Measurements from ENCODE around the gene TMEM140.
A peak's percentile ranks its signal among the peaks of the same experiment; 100 is the strongest.
"Not testable (repeated sequence)": the region's sequence is repeated elsewhere in the genome, so short reads cannot be mapped to it uniquely, and the experiment has no call there.

TMEM140 gene

DNA sequence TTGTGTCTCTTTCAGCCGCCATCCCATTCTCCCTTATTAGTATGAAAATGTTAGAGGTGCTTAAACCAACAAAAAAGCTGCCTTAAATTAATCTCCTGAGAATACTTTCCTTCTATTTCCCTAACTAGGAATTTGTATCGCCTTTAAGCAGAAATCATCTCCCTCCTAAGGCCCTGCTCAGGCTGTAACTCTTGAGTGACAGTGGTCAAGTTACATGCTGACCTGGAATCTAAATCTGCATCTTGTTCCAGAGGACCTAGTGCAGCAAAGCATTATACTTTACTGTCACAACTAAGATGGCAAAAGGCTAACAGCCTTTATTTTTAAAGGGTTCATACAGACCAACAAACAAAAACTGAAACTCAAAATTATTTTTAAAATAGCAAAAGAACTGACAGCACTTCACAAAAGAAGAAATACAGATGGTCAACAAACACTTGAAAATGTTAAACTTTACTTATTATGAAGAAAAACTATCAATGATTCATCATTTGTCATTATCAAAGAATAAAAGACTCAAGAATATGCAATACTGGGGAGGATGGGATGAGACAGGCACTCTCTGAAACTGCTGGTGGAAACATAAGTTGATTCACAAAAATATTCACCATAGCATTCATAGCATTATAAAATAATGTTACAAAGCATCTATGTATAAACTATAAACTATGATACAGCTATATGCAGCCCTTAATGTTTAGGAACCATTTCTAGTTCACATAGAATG lies 11.7 kb downstream of the TMEM140 start:
- DNase-seq = no peak

DNA sequence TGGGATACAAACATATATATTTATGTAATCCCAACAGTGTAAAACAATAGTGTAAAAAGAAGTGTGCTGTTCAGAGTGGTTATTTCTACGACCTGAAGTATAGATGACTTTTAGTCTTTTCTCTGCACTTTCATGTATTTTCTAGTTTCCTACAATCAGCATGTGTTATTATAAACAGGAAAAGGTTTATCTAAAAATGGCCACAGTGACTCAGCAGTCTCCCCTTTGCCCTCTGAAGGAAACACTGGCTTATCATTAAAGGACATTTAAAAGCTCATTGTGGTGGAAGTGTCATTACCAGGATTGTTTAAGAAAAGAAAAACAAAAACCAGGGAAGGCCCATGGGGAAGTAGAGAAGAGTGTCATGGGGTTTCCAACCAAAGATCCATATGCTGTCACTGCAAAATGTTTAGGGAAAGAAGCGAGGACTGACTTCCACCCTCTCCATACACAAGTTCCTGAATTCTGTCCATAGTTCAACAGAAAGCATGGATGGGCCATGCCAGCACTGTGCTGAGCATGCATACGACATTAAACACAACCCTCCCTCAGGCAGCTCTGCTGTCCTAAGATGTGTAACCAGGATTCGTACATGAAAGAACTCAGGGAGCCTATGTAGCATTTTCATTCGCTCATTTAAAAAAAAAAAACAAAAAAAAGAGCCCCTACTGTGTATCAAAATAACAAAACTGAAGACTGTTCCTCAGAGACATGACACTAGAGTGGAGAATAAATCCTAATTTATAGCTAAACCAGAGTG lies 12.4 kb downstream of the TMEM140 start:
- DNase-seq = no peak

DNA sequence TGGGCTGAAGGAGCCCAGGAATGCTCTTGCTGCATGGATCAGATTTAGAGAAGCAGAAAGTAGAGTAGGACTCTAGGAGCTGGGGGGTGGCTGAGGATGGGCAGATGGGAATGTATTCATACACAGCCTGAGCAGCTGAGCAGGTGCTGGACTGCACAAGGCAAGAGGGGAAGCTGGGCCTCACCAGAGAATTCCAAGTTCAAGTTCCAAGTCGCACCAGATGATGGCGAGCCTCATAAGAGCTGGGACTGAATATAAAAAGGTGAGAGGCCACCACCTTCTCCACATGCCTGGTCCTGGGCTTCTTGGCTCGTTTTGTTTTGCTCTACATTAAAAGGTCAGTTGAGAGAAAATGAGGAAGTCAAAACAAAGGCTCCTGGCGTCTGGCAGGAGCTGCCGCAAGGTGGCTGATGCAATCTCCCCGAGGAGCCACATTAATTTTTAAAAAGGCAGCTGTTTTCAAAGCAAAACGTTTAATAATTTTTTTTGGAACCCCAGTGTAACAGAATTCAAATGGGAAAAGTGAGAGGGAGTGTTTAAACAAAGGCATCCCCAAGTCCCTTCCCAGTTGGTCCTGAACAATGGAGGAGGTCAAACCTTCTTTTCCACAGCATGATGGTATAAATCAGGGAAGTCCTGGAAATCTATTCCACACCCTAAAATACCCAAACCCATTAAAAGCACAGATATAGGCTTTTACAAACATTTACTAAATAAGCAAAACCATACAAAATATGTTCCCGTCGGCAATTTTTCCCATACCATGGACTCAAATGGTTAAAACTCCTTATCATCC lies 13.2 kb downstream of the TMEM140 start:
- DNase-seq = no peak

DNA sequence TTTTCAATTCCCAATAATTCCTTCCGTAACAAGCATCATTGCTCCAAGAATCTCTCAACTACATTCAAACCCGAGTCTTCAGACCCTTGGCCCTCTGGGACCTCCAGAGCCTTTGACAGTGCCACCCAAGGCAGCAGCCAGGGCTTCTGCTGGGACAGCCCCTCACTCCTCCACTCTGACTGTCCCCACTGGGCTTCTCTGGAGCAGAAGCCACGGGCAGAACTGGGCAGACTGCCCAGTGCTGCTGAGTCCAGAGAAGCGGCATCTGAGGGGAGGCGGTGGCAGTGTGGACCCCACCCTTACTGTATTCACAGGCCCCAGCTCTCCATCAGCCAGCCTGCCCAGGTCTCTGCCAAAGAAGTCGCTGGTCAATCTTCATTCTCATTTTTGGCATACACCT lies 13.8 kb downstream of the TMEM140 start:
- DNase-seq = no peak

DNA sequence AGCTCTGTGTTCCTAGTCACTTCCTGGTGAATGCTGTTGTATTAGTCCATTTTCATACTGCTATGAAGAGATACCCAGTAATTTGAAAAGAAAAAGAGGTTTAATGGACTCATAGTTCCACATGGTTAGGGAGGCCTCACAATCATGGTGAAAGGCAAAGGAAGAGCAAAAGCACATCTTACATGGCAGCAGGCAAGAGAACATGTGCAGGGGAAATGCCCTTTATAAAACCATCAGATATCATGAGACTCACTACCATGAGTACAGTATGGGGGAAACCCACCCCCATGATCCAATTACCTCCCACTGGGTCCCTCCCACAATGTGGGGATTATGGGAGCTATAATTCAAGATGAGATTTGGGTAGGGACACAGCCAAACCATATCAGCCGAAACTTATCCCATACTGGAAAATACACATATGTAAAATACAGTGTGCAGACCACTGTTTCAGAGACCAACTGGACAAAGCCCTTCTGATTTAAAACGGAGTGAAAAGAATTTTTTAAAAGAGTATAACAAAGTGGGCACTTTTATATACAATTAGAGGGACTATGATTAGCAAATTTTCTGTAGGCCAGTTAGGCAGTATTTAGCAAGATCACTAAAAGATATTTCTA lies 14.6 kb downstream of the TMEM140 start:
- DNase-seq = no peak

DNA sequence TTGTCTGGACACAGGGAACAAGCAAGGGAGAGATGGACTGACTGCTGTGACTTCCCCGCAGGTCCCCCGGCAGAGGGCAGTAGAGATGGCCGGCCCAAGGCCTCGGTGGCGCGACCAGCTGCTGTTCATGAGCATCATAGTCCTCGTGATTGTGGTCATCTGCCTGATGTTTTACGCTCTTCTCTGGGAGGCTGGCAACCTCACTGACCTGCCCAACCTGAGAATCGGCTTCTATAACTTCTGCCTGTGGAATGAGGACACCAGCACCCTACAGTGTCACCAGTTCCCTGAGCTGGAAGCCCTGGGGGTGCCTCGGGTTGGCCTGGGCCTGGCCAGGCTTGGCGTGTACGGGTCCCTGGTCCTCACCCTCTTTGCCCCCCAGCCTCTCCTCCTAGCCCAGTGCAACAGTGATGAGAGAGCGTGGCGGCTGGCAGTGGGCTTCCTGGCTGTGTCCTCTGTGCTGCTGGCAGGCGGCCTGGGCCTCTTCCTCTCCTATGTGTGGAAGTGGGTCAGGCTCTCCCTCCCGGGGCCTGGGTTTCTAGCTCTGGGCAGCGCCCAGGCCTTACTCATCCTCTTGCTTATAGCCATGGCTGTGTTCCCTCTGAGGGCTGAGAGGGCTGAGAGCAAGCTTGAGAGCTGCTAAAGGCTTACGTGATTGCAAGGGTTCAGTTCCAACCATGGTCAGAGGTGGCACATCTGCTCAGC lies 16.6 kb downstream of the TMEM140 start:
- no peak for DNase-seq

DNA sequence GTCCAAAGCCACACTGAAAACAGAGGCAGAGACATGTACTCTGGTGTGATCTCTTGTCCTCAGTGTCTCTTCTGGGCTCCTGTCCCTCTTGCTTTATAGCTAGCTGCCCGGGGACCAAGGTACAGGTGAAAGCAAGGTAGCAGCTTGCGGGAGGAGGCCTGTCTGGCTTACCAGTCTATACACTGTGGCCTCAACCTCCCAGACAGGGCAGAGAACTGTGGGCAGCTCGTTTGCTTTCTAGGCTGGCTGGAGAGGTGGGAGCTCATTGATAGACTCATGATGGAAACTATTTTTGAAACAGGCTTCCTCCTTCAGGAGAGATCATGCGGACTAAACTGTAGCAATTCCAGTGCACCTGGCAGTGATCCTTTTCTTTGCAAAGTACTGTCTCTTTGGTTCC lies 18.0 kb downstream of the TMEM140 start:
- DNase-seq = no peak

DNA sequence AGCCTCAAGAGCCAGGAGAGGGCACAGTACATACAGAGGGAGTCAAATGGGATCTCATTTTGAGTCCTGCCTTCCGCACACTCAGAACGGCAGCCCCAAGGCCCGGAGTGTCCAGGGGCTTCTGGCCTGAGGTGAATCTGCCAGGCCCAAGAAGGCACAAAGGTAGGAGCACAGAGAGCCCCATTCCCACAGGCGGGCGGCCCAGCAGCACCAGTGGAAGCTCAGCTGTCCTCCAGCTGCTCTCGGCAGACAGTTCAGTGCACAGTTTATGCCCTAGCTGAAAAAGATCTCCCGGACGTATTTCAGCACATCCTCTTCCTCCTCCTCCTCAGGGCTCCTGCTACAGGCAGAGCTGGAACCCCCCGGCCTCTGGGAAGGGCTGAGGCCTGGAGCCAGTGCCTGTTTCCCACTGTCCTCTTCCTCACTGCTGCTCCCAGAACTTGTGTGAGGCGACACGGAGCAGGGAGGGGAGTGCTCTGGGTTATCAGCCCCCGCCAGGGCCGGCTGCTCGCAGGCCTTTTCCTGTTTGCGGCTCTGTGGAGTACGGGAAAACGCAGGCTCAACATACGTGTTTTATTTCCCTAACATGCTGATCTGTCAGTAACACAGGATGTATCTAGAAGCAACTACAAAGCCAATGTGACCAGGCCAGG lies 18.6 kb downstream of the TMEM140 start:
- no peak for DNase-seq

DNA sequence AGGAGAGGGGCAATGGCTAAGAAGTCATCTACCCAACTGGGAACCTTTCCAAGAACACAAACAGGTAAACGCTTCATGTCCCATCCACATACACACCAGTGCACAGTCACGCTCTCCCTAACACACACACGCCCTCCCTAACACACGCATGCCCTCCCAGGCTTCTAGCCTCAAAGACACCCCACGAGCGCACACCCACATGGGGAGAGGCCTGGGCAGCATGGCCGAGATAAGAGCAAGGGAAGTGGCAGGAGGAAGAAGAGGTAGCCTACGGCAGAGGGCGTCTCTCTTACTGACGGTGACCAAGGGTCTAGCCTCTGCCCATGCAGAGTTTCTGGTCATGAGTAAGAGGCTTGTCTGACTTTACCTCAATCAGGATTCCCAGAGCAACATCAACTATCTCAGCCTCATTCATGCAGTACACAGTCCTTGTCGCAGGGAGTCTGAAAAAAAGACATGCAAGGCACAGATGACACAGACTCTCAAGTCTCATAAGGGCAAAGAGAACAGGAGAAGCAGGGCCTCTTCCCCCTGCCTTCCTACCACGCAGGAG lies 19.6 kb downstream of the TMEM140 start:
- DNase-seq = no peak

DNA sequence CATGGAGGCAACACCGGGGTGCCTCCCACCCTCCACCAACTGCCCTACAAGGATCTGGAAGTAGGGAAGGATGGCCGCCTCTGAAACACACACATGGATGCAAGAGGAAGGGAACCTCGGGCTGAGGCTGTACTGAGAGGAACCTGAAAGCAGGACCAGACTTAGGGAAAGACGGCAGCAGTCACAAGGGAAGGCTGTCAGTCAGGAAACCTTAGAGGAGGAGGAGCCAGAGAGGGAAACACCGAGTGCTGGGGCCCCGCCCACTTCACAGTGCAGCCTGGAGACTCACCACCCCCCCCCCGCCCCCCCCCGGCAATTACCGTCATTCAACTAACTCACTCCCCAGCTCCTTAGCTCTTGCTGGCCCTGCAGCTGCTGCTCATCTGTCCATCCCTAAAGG lies 20.1 kb downstream of the TMEM140 start:
- DNase-seq = no peak

DNA sequence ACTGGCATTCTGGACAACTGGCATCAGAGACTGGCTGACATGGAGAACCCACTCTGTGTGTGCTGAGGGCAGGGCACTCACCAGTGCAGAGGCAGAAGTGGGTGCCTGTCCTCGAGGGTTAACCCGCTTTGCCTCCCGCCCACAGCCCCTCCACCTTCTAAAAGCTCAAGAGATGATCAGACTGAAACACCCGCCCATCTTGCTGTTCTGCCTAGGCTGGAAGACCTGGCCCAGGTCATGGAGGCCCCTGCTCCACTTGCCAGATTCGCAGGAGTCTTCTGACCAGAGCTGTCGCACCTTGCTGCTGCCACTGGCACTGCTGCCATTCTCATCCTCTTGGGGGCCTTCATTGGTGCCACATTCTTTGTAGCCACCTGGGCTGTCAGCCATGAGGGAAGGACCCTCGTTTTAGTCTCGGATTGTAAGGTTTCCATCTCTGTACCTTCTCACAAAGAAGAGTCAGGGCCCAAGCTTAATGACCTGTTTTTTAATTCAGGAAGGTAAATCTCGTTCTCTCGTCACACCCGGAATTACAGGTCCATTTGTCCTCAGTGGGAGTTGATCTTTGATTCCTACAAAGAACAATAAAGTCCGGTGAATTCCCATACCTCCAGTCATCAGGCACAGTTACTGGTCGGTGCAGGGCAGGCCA lies 20.7 kb downstream of the TMEM140 start:
- DNase-seq = no peak

DNA sequence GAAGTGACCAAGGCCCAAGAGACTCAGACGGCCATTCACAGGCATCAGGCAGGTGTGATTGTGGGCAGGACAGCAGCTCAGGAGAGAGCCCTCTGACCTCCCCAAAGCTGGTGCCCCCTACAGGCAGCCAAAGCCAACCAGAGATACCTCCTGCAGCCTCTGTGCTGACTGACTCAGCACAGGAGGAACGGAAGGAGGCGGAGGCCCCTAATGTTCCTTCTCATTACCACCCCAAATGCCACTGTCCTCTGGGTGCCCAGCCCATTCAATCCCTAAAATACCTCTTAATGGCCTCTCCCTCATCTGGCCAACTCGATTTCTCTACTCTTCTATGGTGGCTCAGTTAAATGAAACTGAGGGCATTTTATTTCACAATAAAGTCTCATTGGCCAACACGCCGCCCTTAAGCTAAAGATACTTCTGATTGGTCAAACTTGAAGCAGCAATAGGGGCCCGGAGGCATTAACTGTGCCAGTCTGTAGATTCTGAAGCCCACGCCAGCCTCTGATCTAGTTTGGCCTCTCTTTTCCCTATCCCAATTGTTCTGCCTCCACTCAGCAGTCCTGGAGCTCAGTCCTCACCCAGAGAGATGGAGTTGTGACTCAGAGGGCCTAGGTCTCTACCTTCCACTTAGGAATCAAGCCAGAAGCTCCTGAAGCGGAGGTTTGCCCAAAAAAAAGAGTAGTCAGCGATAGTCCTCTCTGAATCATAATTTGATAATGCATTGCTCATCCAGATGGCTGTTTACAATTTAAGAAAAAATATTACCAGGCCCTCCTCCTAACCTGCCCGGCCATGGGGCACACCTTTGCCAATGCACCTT lies 21.5 kb downstream of the TMEM140 start:
- no peak for DNase-seq

DNA sequence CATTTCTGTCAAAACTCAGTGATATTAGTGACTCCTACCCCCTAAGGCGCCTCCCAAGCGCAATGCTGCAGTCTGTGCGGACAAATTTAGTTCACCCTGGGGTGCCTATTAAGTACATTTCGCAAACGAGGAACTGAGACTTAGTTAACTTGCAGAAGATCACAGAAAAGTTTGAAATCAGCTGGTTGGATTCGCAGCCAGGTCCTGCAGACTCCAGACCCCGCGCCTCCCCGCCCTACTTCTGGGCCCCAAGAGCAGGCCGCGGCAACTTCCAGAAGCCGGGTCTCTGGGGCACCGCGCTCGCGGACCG lies 22.0 kb downstream of the TMEM140 start:
- DNase-seq = no peak

DNA sequence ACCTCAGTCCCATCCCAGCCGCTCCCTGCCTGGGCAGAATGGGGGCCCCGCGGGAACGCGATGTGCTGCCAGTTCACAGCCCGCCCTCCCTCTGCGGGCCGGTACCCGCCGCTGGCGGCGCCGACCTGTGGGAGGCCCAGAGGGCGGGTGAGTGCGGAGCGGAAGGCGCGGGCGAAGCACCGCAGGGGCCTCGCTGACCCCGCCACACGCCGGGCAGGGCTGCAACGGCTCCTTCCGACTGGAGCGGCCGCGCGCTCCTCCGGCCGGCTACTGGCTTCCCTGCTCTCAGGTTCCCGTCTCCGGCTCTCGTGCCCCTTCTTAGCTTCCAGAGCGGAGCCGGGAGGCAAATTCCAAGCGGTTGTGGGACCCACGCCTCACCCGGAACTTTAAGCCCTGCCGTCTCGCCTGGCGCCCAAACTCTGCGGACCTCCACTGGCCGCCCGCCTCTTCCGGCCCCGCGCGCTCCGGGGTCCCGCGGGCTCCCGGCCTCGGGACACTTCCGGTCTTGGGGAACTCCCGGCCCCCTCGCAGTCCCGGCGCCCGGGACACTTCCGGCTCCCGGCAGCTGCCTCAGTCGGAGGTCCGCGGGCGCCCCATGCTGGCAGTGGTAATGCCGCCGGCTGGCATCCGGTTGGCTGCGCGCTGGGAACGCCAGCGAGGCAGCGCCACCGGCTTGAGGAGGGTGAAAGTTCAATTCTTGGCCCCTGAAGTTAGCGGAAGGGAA lies 22.6 kb downstream of the TMEM140 start, which contains the start of gene CYREN:
Gene CYREN, minus strand, starts transcription at position 434 of the 724 bp plus-strand sequence. CDS start 1,785 bp downstream, outside the sequence.
- DNase-seq = peak; percentile 95

DNA sequence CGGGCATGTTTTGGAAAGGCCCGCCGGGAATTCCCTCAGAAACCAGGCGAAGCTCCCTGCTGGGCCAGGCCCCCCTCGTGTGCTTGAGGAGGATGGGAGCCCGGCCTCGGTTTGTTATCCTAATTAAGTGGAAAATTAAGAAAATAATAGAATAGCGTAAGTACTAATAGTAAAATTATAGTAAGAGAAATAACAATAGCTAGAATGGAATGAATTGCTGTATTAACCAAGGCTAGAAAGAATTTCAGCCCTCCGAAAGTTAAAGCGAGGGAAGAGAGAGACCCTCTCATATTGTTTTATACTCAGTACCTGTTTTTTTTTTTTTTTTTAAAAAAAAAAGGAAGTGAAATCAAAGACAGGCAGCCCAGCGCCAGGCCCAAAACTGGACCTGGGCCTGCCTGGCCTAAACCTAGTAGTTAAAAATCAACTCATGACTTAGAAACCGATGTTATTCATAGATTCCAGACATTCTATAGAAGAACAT lies 23.2 kb downstream of the TMEM140 start:
- DNase-seq = not testable (repeated sequence)

DNA sequence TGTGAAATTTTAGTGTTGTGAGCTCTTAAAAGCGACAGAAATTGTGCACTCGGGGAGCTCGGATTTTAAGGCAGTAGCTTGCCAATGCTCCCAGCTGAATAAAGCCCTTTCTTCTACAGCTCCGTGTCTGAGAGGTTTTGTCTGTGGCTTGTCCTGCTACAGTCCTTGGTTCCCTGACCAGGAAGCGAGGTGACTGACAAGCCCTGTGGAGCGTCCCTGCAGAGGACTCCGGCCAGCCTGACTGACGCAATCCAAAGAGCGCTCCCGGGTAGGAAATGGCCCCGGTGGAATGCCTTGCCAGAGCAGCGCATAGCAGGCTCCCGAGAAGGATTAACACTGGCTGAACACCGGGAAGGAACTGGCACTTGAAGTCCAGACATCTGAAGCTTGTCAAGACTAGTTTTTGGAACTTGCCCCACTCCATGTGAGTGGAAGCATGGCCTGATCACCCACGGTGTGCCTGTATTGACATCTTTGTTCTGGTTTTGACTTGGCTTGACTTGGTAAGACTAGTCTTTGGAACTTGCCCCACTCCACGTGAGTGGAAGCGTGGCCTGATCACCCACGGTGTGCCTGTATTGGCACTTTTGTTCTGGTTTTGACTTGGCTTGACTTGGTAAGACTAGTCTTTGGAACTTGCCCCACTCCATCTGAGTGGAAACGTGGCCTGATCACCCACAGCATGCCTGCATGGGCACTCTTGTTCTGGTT lies 23.9 kb downstream of the TMEM140 start:
- not testable (repeated sequence) for DNase-seq

DNA sequence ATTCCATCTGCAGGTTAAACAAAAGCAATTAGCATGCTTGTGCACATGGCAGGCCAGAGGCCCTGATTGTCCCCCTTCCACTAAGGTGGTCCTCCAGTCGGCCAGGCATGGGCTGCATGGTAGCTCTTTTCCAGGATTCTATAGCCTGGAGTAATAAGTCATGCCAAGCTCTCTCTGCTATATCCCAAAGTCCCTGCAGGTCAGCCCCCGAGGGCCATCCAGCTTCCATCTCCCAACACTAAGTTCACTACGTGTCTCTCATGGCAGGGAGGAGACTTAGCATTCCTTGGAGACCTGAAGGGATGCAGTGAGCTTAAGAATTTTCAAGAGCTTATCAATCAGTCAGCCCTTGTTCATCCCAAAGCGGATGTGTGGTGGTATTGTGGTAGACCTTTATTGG lies 26.0 kb downstream of the TMEM140 start:
- DNase-seq = not testable (repeated sequence)

DNA sequence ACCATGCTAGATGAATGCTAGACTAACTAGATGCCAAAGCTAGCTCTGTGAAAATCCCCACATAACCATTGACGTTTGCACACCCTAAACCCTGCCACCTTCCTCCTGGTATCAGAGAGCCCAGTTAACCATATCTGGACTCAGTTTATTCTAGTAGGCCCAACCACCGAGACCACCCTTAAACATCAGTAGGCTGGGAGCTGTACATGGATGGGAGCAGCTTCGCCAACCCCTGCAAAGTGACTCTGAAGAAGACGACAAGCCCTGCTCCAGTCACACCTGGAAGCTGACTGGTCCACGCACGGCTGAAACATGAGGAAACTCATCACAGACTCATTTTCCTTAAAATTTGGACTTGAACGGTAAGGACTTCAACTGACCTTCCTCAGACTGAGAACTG lies 27.1 kb downstream of the TMEM140 start:
- DNase-seq = no peak

DNA sequence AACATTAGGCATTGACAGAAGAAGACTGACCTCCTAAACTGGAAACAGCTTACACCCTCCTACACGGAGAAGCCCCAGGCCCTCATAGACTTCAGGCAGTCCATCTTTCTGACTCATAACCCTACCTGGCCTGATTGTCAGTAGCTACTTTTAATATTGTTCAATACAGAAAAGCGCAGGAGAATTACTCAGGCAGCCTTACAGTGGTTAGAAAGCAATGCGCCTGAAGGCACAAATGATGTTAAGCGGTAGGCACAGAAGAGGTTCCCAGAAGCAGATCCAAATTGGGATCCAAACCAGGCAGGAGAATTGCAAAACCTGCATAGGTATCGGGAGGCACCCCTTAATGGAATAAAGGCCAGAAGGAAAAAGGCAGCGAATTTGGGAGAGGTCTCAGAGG lies 28.1 kb downstream of the TMEM140 start:
- DNase-seq = no peak
